ENCODE data around the gene ANXA2R. TPM values are rescaled to one million over a fixed set of nuclear protein-coding genes. Genes with fewer than 3 reads are reported as not detected.

ANXA2R gene
- total and polyA plus RNA-seq, 9 of the 15 experiments (the other 6 are each of a cell fraction or from before 2014, with no cell fraction given), result 2.1 to 4.8 (median 3.4) TPM

DNA sequence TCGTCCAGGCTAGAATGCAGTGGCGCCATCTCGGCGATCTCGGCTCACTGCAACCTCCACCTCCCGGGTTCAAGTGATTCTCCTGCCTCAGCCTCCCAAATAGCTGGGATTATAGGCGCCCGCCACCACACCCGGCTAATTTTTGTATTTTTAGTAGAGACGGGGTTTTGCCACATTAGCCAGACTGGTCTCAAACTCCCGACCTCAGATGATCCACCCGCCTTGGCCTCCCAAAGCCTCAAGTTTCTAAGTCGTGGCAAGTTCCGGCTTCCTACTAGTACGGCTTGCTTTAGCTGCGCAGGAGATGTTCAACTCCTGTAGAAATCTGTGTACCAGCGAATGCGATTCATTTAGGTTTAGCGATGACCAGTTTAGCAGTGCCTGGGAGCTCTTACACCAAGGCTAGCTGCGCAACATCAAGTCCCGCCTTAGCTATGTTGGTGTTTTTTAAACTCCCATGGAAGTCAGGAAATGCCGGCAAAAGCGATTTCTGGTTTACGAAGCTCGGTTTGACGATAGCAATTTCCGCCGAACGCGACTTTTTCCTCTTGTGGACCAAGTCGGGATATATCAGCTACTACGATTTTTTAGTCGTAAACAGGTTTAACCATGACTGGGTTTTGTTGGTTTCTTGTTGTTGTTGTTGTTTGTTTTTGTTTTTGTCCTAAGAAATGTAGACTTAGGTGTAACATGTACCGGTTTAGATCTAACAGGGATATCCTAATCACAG is 46.4 kb downstream of the ANXA2R start (continued):
- TF ChIP-seq ZMIZ1 (IDR thresholded peaks at IDR 0.05; ENCODE audit: low read depth in 2 of 2, low read length in 2 of 2) (no peak), ATF6 (CRISPR knock-in tag; IDR thresholded peaks at IDR 0.05) (no peak), HNRNPLL (IDR thresholded peaks at IDR 0.05; ENCODE audit: low read depth, low read length, poor library complexity, severe bottlenecking) (peak; percentile 71), YY1 (IDR thresholded peaks at IDR 0.05; ENCODE audit: borderline replicate concordance in 1 of 3, control insufficient read depth in 1 of 3, extremely low read depth in 1 of 3, insufficient read depth in 3 of 3, insufficient read length in 1 of 3, insufficient replicate concordance in 2 of 3, low read depth in 1 of 3, low read length in 2 of 3) (peak in 1 of 3 experiments; percentile 48), ZNF740 (CRISPR knock-in tag; IDR thresholded peaks at IDR 0.05) (no peak), ZNF740 (tag; IDR thresholded peaks at IDR 0.05) (no peak), GATA2 (CRISPR knock-in tag; IDR thresholded peaks at IDR 0.05) (no peak), TOE1 (IDR thresholded peaks at IDR 0.05; ENCODE audit: borderline replicate concordance) (peak; percentile 9), TOE1 (CRISPR knock-in tag; IDR thresholded peaks at IDR 0.05; ENCODE audit: borderline replicate concordance, low read depth) (no peak)
- TF ChIP-seq, protein P1, sequence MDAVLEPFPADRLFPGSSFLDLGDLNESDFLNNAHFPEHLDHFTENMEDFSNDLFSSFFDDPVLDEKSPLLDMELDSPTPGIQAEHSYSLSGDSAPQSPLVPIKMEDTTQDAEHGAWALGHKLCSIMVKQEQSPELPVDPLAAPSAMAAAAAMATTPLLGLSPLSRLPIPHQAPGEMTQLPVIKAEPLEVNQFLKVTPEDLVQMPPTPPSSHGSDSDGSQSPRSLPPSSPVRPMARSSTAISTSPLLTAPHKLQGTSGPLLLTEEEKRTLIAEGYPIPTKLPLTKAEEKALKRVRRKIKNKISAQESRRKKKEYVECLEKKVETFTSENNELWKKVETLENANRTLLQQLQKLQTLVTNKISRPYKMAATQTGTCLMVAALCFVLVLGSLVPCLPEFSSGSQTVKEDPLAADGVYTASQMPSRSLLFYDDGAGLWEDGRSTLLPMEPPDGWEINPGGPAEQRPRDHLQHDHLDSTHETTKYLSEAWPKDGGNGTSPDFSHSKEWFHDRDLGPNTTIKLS (IDR thresholded peaks at IDR 0.05; ENCODE audit: borderline replicate concordance, low read depth), result peak; percentile 20; the same call in 1 of the 2 replicates
- TF ChIP-seq, protein P2, sequence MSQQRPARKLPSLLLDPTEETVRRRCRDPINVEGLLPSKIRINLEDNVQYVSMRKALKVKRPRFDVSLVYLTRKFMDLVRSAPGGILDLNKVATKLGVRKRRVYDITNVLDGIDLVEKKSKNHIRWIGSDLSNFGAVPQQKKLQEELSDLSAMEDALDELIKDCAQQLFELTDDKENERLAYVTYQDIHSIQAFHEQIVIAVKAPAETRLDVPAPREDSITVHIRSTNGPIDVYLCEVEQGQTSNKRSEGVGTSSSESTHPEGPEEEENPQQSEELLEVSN (IDR thresholded peaks at IDR 0.05; ENCODE audit: borderline replicate concordance in 1 of 2, extremely low read depth in 1 of 2, insufficient read depth in 1 of 2, insufficient read length in 1 of 2, low read depth in 1 of 2, low read length in 1 of 2, poor library complexity in 1 of 2, severe bottlenecking in 1 of 2), result peak in 1 of 2 experiments; percentile 32

Measured in K562 (cell line).